ENCODE results near the gene BIK.

The BIK gene

GRCh38 chr22:43106302-43106701 lies 4.2 kb upstream of the BIK start:
- no peak for FAIRE-seq

- no peak for FAIRE-seq
Observed at GRCh38 chr22:43109511-43109910, 1.0 kb upstream of the BIK start.

GRCh38 chr22:43109921-43110443 lies 568 bp upstream of the BIK start:
- no peak for FAIRE-seq

- FAIRE-seq = no peak
Observed at GRCh38 chr22:43110927-43111623, 525 bp downstream of the BIK start.

GRCh38 chr22:43113526-43114251 lies 3.1 kb downstream of the BIK start:
- FAIRE-seq = no peak

- FAIRE-seq = no peak
Observed at GRCh38 chr22:43114958-43115357, 4.4 kb downstream of the BIK start.

GRCh38 chr22:43116932-43117331 lies 6.4 kb downstream of the BIK start:
- no peak for FAIRE-seq

GRCh38 chr22:43118024-43118849 lies 7.7 kb downstream of the BIK start:
- no peak for FAIRE-seq

- no peak for FAIRE-seq
Observed at GRCh38 chr22:43118953-43119458, 8.5 kb downstream of the BIK start.

GRCh38 chr22:43126501-43127165 lies 16.1 kb downstream of the BIK start:
- no peak for FAIRE-seq

GRCh38 chr22:43127166-43127908 lies 16.8 kb downstream of the BIK start:
- FAIRE-seq = no peak

- FAIRE-seq = no peak
Observed at GRCh38 chr22:43128116-43128515, 17.6 kb downstream of the BIK start.

GRCh38 chr22:43128928-43129424 lies 18.4 kb downstream of the BIK start:
- FAIRE-seq = no peak

GRCh38 chr22:43129426-43130425 lies 19.2 kb downstream of the BIK start:
- no peak for FAIRE-seq

- FAIRE-seq = no peak
Observed at GRCh38 chr22:43131773-43132501, 21.4 kb downstream of the BIK start.

GRCh38 chr22:43133401-43133800 lies 22.9 kb downstream of the BIK start:
- no peak for FAIRE-seq

GRCh38 chr22:43134553-43134952 lies 24.0 kb downstream of the BIK start:
- FAIRE-seq = no peak

GRCh38 chr22:43135565-43135964 lies 25.0 kb downstream of the BIK start:
- FAIRE-seq = no peak

GRCh38 chr22:43136255-43136654 lies 25.7 kb downstream of the BIK start:
- no peak for FAIRE-seq

GRCh38 chr22:43136801-43137200 lies 26.3 kb downstream of the BIK start:
- no peak for FAIRE-seq

All from colon (tissue), 2 donors.